ENCODE results near the gene BAMBI.

GRCh38 chr10:28637346-28637745, 40.0 kb upstream of the BAMBI start:
- TF ChIP-seq CTCF (conservative IDR thresholded peaks at IDR 0.05 in 1 of 2, IDR thresholded peaks at IDR 0.05 in 1 of 2; ENCODE audit: extremely low read depth in 1 of 2, insufficient read depth in 1 of 2, low read depth in 1 of 2, low read length in 2 of 2) (no peak), EZH2 (IDR thresholded peaks at IDR 0.05; ENCODE audit: borderline replicate concordance, low read length) (no peak)

All from mammary epithelial cell (primary cell).